Hepatocyte (in vitro differentiated cells): ENCODE results near the gene AGAP1.

ENCODE experiments used
- CTCF ChIP-seq: fragments of 200-600 bp; sonication (generic); IDR thresholded peaks from 2 replicates; pipeline ENCODE4 v1.5.1; 2016; ENCODE audit warnings: antibody characterized with exemption, mild to moderate bottlenecking; ENCODE audit not compliant: poor library complexity
- EZH2 ChIP-seq: fragments of 200-600 bp; sonication (generic); IDR thresholded peaks from 2 replicates; pipeline ENCODE4 v1.6.1; 2016; ENCODE audit warnings: antibody characterized with exemption, mild to moderate bottlenecking, borderline replicate concordance
- EZH2phosphoT487 ChIP-seq: fragments of 200-600 bp; sonication (generic); IDR thresholded peaks from one replicate; pipeline ENCODE4 v1.6.1; 2018; ENCODE audit warnings: antibody characterized with exemption, mild to moderate bottlenecking, low read depth, moderate library complexity; ENCODE audit not compliant: unreplicated experiment, severe bottlenecking

GRCh38 chr2:235931676-235932075 is 437.8 kb downstream of the AGAP1 start:
- TF ChIP-seq CTCF (no peak), EZH2 (no peak), EZH2phosphoT487 (no peak)
